Natural killer cell (primary cell): ENCODE data around the gene A3GALT2. TPM values are rescaled to one million over a fixed set of nuclear protein-coding genes. Genes with fewer than 3 reads are reported as not detected.
A peak's percentile ranks its signal among the peaks of the same experiment; 100 is the strongest.

Source experiments
- ATAC-seq, 3 donors: fragments of 150-1000 bp in 2 of 3; fragments of 200-7000 bp in 1 of 3; cut with Tn5 transposase; 1 replicate in 1 of 3; 2 replicates in 2 of 3; pipeline ENCODE4 v1.10.0; 2021; ENCODE audit warnings: mild to moderate bottlenecking in 2 of 3, moderate library complexity in 2 of 3
- DNase-seq, 2 donors: peaks; one replicate each; pipeline versions ENCODE4 v3.0.0 to v3.0.0-alpha.2; 2013 to 2021; ENCODE audit warnings: mixed read lengths in 1 of 2
- H3K27ac ChIP-seq: one replicate; pipeline ENCODE4 v1.5.1; 2013; ENCODE audit warnings: mild to moderate bottlenecking, low read length
- H3K27me3 ChIP-seq: one replicate; pipeline ENCODE4 v1.6.1; 2013; ENCODE audit warnings: low read length; ENCODE audit not compliant: control insufficient read depth, insufficient read depth
- H3K36me3 ChIP-seq: one replicate; pipeline ENCODE4 v1.6.1; 2013; ENCODE audit warnings: low read length; ENCODE audit not compliant: control insufficient read depth, insufficient read depth
- H3K4me1 ChIP-seq: one replicate; pipeline ENCODE4 v1.6.1; 2013; ENCODE audit warnings: low read length; ENCODE audit not compliant: control insufficient read depth, insufficient read depth
- H3K4me3 ChIP-seq: one replicate; pipeline ENCODE4 v1.5.1; 2013; ENCODE audit warnings: low read length
- H3K9me3 ChIP-seq: one replicate; pipeline ENCODE4 v1.6.1; 2013; ENCODE audit warnings: low read length; ENCODE audit not compliant: control insufficient read depth, insufficient read depth
- H3K27ac Mint-ChIP-seq, 2 donors: one replicate each; pipeline ENCODE4 v1.8.0; 2022; ENCODE audit warnings: mild to moderate bottlenecking in 2 of 2, mixed read lengths in 2 of 2, moderate library complexity in 1 of 2
- H3K27me3 Mint-ChIP-seq, 2 donors: one replicate each; pipeline ENCODE4 v1.8.0; 2022; ENCODE audit warnings: low read depth in 2 of 2, mixed read lengths in 2 of 2
- H3K36me3 Mint-ChIP-seq: one replicate; pipeline ENCODE4 v1.8.0; 2022; ENCODE audit warnings: mixed read lengths
- H3K4me1 Mint-ChIP-seq, 2 donors: one replicate each; pipeline ENCODE4 v1.8.0; 2022; ENCODE audit warnings: mixed read lengths in 2 of 2
- H3K4me3 Mint-ChIP-seq: one replicate; pipeline ENCODE4 v1.8.0; 2022; ENCODE audit warnings: mild to moderate bottlenecking, moderate library complexity, mixed read lengths
- H3K9me3 Mint-ChIP-seq, 2 donors: one replicate each; pipeline ENCODE4 v1.8.0; 2022; ENCODE audit warnings: mixed read lengths in 2 of 2
- WGBS: methylation state at CpG from one replicate; pipeline ENCODE4 v1.1.7; 2013; ENCODE audit warnings: missing lambda C conversion rate; ENCODE audit not compliant: insufficient coverage; 5-methylcytosine and 5-hydroxymethylcytosine counted together
- intact Hi-C: fragments of 100-400 bp; cut with micrococcal nuclease; formaldehyde crosslinking; loops from one replicate; pipeline ENCODE4 v1.14.2; 2022
- total RNA-seq, 4 donors: library from RNA; stranded (reverse); fragments of 120-200 nt in 1 of 4; gene quantifications; one replicate each; pipeline versions ENCODE4 v1.2.3 to v1.2.4, GENCODE V29; 2013 to 2022
- TF ChIP-seq, protein P1 (sequence below): fragments of 200-600 bp; IDR thresholded peaks from one replicate; pipeline ENCODE4 v1.8.0; 2022; ENCODE audit warnings: antibody characterized with exemption

Gene A3GALT2
- total RNA-seq, 3 donors from 2014 or later (not counting 1 experiment from before 2014, with no cell fraction given), result not detected

DNA sequence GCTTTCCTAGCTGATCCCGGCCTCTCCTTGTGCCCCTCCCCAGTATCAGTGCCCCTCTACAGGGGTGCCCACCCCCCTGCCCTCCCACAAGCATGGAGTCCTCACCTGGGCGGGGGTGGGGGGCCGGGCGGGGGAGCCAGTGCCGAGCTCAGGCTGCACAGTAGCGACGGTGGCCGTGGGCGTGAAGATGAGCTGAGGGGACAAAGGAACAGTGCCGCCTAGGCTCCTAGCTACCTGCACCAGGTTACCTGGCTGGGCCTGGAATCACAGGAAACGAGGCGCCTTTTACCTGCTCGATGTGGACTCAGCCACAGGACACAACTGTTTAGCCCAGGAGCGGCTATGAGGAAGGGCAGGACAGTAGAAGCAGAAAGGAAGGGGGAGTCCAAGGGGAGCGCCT, 47.5 kb upstream of the A3GALT2 start:
- ATAC-seq, result no peak
- Histone ChIP-seq H3K27me3 (no peaks in the 10 kb centered on the region), H3K27ac (no peak overlapping the region), H3K4me3 (no peak overlapping the region), H3K9me3 (no peaks in the 10 kb centered on the region), H3K4me1 (peaks cover 6% of the 10 kb centered on the region), H3K36me3 (no peaks in the 10 kb centered on the region)
- no peak for DNase-seq
- intact Hi-C loops, result loop anchor here (5.0 to 10.0 kb wide), 3 partner anchors 234 to 436 kb away; no protein-coding TSS in a partner anchor
- H3K27me3 Mint-ChIP-seq, result peaks cover 0 to 4% of the 10 kb centered on the region in 2 donors
- H3K4me1 Mint-ChIP-seq, result peaks cover 0 to 3% of the 10 kb centered on the region in 2 donors
- H3K27ac Mint-ChIP-seq, result no peak overlapping the region
- H3K4me3 Mint-ChIP-seq, result no peak overlapping the region
- no peaks in the 10 kb centered on the region for H3K9me3 Mint-ChIP-seq
- 92% methylated on average over 15 of the region's 15 CpGs for WGBS
- H3K36me3 Mint-ChIP-seq, result no peaks in the 10 kb centered on the region
- TF ChIP-seq, protein P1, sequence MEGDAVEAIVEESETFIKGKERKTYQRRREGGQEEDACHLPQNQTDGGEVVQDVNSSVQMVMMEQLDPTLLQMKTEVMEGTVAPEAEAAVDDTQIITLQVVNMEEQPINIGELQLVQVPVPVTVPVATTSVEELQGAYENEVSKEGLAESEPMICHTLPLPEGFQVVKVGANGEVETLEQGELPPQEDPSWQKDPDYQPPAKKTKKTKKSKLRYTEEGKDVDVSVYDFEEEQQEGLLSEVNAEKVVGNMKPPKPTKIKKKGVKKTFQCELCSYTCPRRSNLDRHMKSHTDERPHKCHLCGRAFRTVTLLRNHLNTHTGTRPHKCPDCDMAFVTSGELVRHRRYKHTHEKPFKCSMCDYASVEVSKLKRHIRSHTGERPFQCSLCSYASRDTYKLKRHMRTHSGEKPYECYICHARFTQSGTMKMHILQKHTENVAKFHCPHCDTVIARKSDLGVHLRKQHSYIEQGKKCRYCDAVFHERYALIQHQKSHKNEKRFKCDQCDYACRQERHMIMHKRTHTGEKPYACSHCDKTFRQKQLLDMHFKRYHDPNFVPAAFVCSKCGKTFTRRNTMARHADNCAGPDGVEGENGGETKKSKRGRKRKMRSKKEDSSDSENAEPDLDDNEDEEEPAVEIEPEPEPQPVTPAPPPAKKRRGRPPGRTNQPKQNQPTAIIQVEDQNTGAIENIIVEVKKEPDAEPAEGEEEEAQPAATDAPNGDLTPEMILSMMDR, result no peak

DNA sequence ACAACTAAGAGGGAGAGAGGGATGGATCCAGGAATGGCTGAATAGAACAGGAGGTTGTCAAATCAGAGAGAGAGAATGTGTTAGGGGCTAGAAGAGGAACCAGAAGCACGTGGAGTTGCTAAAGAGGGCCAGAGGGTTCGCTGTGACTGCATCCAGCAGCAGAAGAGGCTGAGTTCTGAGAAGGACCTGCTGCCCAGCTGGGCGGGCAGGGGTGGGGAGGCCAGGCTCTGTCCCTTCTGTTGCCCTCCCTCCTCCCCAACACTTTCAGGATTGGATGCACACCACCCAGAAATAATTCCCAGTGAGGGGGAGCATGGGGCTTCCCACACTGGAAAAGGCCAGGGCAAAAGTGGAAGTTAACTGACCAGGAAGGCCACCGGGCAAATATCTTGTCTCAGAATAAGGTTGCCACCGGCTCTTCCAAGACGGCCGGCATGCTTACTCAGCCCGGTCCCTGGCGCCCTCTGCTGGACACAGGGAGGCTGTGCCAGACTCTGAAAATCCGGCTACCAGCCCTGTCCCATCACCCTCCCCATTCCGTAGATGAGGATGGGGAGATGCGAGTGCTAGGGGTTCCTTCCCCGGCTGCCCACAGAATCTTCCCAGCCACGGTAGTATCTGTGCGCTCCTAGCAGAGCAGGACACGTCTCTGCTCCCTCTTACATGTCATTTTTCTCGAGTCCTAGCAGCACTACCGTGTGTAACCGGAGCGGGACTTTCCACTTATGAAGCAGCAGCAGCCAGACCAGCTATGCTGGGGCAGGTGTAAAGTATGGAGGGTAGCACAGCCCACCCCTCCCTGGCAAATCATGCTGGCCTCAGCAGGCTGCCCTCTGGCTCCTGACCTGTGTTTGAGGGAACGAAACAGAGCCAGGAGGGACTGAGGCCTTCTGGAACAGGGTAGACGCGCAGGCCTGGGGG, 46.8 kb upstream of the A3GALT2 start:
- no peak overlapping the region for H3K27ac Mint-ChIP-seq
- intact Hi-C loops, result loop anchor here (1.0 to 10.0 kb wide), 4 partner anchors 72 to 435 kb away; no protein-coding TSS in a partner anchor
- peaks cover 0 to 3% of the 10 kb centered on the region in 2 donors for H3K4me1 Mint-ChIP-seq
- H3K9me3 Mint-ChIP-seq, result no peaks in the 10 kb centered on the region
- peaks cover 6% of the 10 kb centered on the region for H3K4me1 ChIP-seq
- H3K4me3 ChIP-seq, result no peak overlapping the region
- H3K27me3 ChIP-seq, result no peaks in the 10 kb centered on the region
- H3K9me3 ChIP-seq, result no peaks in the 10 kb centered on the region
- peaks cover 0 to 4% of the 10 kb centered on the region in 2 donors for H3K27me3 Mint-ChIP-seq
- H3K36me3 Mint-ChIP-seq, result no peaks in the 10 kb centered on the region
- no peak overlapping the region for H3K27ac ChIP-seq
- DNase-seq, result peak; percentile 82 to 91
- no peak overlapping the region for H3K4me3 Mint-ChIP-seq
- WGBS, result 41% methylated on average over 23 of the region's 23 CpGs
- peak; percentile 92 to 100 (median 98) for ATAC-seq
- TF ChIP-seq, protein P1, result peak; percentile 95
- no peaks in the 10 kb centered on the region for H3K36me3 ChIP-seq

DNA sequence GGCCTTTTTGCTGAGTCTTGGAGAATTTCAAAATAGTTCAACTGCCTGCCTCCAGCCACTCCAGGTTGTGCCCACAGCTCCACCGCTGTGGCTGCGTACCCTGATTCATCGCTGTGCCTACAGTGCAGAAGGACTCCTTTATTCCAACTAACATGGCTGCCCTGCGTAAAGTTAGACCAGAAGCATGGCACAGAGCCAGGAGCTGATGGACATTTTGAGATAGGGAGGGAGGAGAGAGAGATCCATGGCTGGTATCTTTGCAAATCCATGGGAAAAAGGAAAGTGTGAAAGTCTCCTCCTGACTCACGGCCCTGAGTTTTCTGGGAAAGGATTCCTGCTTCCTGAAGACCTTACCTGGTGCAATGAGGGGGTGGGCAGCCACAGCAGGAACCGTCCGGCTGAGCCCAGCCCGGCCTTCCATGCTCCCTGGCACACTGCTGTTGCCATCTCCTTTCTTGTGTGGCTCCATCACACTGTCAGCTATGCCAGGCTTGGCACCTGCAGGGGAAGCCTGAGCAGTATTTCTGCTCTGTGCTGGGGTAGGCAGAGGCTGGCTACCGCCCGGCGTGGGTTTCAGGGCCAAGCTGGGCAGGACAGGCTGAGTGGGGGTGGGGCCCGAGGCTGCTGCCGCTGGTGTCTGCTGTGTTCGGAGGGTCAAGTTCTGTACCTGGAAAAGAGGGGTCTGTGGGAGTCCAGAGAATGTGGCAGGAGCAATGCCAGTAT, 46.0 kb upstream of the A3GALT2 start:
- H3K27me3 ChIP-seq, result no peaks in the 10 kb centered on the region
- no peak overlapping the region for H3K4me3 ChIP-seq
- no peak overlapping the region for H3K27ac ChIP-seq
- ATAC-seq, result no peak
- H3K9me3 ChIP-seq, result no peaks in the 10 kb centered on the region
- Mint-ChIP-seq H3K27me3 (peaks cover 0 to 4% of the 10 kb centered on the region in 2 donors), H3K27ac (no peak overlapping the region), H3K4me3 (no peak overlapping the region), H3K4me1 (peaks cover 0 to 7% of the 10 kb centered on the region in 2 donors), H3K36me3 (no peaks in the 10 kb centered on the region), H3K9me3 (no peaks in the 10 kb centered on the region)
- 86% methylated on average over 14 of the region's 14 CpGs for WGBS
- intact Hi-C loops, result loop anchor here (1.0 to 10.0 kb wide), 4 partner anchors 72 to 435 kb away; no protein-coding TSS in a partner anchor
- no peak for DNase-seq
- H3K36me3 ChIP-seq, result no peaks in the 10 kb centered on the region
- H3K4me1 ChIP-seq, result peaks cover 6% of the 10 kb centered on the region
- TF ChIP-seq, protein P1, result no peak
